K562 (cell line): ENCODE measurements around the gene NUP98. TPM values are rescaled to one million over a fixed set of nuclear protein-coding genes. Genes with fewer than 3 reads are reported as not detected.

Source experiments
- BRCA1 ChIP-seq, 2 experiments: fragments of 450-650 bp in 1 of 2; sonication (generic) in 1 of 2; formaldehyde crosslinking in 1 of 2; IDR thresholded peaks; 2 replicates each; pipeline versions ENCODE4 v1.5.0 to v1.6.1; 2017 to 2020; ENCODE audit warnings: mild to moderate bottlenecking in 1 of 2, missing genetic modification reagents in 1 of 2
- GATAD2B ChIP-seq: fragments of 450-650 bp; IDR thresholded peaks from 2 replicates; pipeline ENCODE4 v1.6.1; 2017; ENCODE audit warnings: mild to moderate bottlenecking, borderline replicate concordance
- MTA3 ChIP-seq: fragments of 450-650 bp; formaldehyde crosslinking; IDR thresholded peaks from 2 replicates; pipeline ENCODE4 v1.6.1; 2017; ENCODE audit warnings: mild to moderate bottlenecking, borderline replicate concordance
- NFATC3 ChIP-seq: fragments of 450-650 bp; IDR thresholded peaks from 2 replicates; pipeline ENCODE4 v1.6.1; 2017; ENCODE audit warnings: mild to moderate bottlenecking
- RUNX1 ChIP-seq: sonication (generic); IDR thresholded peaks from 2 replicates; pipeline ENCODE4 v1.6.1; 2016; ENCODE audit warnings: antibody characterized with exemption, low read depth
- SIX5 ChIP-seq, 2 experiments: IDR thresholded peaks; 2 replicates each; pipeline ENCODE4 v1.6.1; 2011; ENCODE audit warnings: low read length in 2 of 2, borderline replicate concordance in 1 of 2, low read depth in 1 of 2, mild to moderate bottlenecking in 1 of 2, moderate library complexity in 1 of 2; ENCODE audit not compliant: insufficient read depth in 1 of 2
- TFE3 ChIP-seq: fragments of 450-650 bp; formaldehyde crosslinking; IDR thresholded peaks from 2 replicates; pipeline ENCODE4 v1.4.0; 2020; ENCODE audit warnings: mild to moderate bottlenecking, mixed read lengths
- USF1 ChIP-seq: sonication (generic); formaldehyde crosslinking; IDR thresholded peaks from 2 replicates; pipeline ENCODE4 v1.9.0; 2022; ENCODE audit warnings: mild to moderate bottlenecking, missing genetic modification reagents
- polyA plus RNA-seq, 8 experiments: library from polyadenylated mRNA; depleted of rRNA in 4 of 8; stranded (reverse) in 5 of 8; unstranded in 3 of 8; fragments of >200 nt; fragmentation: Nextera tagmentation in 2 of 8; fragmentation: Illumina TruSeq in 1 of 8; extraction: Ambion mirVana in 2 of 8; extraction: Trizol in 1 of 8; gene quantifications; 2 replicates each; pipeline versions ENCODE4 v1.2.1 to v1.2.3, GENCODE V29; 2011 to 2014; ENCODE audit warnings: inconsistent platforms in 1 of 8, missing spikeins in 1 of 8
- total RNA-seq, 7 experiments: library from RNA; depleted of rRNA in 6 of 7; stranded (reverse); fragments of >200 nt in 6 of 7; fragmentation: Illumina TruSeq in 2 of 7; extraction: Trizol in 2 of 7; gene quantifications; 2 replicates each; pipeline versions ENCODE4 v1.2.1 to v1.2.3, GENCODE V29; 2011 to 2021; ENCODE audit warnings: low replicate concordance in 1 of 7
- TF ChIP-seq, protein P1 (sequence below): fragments of 250-450 bp; sonication (Bioruptor Pico); IDR thresholded peaks from 2 replicates; pipeline ENCODE4 v1.5.1; 2021; ENCODE audit warnings: mild to moderate bottlenecking
- TF ChIP-seq, protein P2 (sequence below): sonication (generic); formaldehyde crosslinking; IDR thresholded peaks from 2 replicates; pipeline ENCODE4 v1.8.0; 2022; ENCODE audit warnings: missing genetic modification reagents, mild to moderate bottlenecking, borderline replicate concordance

Gene NUP98
- total and polyA plus RNA-seq, 9 of the 15 experiments (the other 6 are each of a cell fraction or from before 2014, with no cell fraction given), result 45.1 to 196 (median 130) TPM

DNA sequence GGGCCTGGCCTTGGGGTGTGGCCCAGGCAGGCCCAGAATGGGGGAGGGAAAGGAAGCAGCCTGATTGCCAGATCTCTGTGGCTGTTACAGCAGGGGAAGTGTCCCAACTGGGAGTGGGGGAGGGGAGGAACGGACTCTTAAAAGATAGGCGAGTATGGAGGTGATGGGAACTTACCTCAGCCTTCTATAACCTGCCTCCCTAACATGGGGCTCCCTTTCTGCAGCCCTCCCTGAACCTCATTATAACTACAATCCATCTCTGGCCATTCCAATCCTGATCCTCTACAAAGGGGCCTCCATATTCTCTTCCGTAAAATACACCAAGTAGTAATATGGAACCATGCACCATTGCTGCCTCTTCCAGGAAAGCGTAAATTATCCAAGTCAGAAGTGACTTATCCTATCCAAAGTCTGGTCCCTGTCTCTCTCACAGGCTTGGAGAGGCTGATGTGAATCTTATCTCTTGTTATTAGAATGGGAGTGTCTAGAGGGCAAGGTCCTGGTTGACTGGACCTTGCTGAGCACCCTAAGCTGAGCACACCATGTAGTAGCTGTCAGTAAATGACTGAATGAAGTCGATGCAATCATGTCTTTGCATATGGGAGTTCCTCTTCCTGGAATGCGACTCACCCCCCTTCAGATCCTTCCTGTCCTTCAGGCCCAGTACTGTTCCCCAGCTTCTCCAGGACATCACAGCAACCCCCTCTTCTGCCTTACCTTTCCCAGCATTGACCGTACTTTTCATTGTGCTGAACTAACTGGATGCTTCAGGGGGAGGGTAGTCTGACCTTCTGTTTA is 37.5 kb upstream of the NUP98 start (continued):
- no peak for TF ChIP-seq TFE3 (CRISPR knock-in tag)
- TF ChIP-seq NFATC3, result no peak
- no peak for TF ChIP-seq SIX5 (IDR thresholded peaks at IDR 0.05; ENCODE audit: borderline replicate concordance in 1 of 2, insufficient read depth in 1 of 2, low read depth in 1 of 2, low read length in 2 of 2)
- no peak for TF ChIP-seq USF1 (CRISPR knock-in tag)
- TF ChIP-seq BRCA1 (IDR thresholded peaks at IDR 0.05), result no peak
- TF ChIP-seq BRCA1 (CRISPR knock-in tag; IDR thresholded peaks at IDR 0.05), result no peak
- TF ChIP-seq MTA3, result peak; percentile 84
- no peak for TF ChIP-seq RUNX1
- TF ChIP-seq GATAD2B, result peak; percentile 37; the same call in 1 of the 2 replicates
- TF ChIP-seq, protein P1, sequence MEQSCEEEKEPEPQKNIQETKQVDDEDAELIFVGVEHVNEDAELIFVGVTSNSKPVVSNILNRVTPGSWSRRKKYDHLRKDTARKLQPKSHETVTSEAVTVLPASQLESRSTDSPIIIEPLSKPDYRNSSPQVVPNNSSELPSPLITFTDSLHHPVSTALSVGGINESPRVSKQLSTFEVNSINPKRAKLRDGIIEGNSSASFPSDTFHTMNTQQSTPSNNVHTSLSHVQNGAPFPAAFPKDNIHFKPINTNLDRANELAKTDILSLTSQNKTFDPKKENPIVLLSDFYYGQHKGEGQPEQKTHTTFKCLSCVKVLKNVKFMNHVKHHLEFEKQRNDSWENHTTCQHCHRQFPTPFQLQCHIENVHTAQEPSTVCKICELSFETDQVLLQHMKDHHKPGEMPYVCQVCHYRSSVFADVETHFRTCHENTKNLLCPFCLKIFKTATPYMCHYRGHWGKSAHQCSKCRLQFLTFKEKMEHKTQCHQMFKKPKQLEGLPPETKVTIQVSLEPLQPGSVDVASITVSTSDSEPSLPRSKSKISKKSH (CRISPR knock-in tag), result no peak
- TF ChIP-seq, protein P2, sequence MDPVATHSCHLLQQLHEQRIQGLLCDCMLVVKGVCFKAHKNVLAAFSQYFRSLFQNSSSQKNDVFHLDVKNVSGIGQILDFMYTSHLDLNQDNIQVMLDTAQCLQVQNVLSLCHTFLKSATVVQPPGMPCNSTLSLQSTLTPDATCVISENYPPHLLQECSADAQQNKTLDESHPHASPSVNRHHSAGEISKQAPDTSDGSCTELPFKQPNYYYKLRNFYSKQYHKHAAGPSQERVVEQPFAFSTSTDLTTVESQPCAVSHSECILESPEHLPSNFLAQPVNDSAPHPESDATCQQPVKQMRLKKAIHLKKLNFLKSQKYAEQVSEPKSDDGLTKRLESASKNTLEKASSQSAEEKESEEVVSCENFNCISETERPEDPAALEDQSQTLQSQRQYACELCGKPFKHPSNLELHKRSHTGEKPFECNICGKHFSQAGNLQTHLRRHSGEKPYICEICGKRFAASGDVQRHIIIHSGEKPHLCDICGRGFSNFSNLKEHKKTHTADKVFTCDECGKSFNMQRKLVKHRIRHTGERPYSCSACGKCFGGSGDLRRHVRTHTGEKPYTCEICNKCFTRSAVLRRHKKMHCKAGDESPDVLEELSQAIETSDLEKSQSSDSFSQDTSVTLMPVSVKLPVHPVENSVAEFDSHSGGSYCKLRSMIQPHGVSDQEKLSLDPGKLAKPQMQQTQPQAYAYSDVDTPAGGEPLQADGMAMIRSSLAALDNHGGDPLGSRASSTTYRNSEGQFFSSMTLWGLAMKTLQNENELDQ (CRISPR knock-in tag), result no peak
- TF ChIP-seq, all 486 proteins: peak for 165
